HepG2 (cell line): ENCODE measurements around the gene CCDC9B.

Source experiments
- ATF1 ChIP-seq: IDR thresholded peaks from 2 replicates; pipeline ENCODE4 v1.6.1; 2016; ENCODE audit warnings: mild to moderate bottlenecking, control low read depth
- CTCF ChIP-seq: sonication (generic); formaldehyde crosslinking; IDR thresholded peaks from 2 replicates; pipeline ENCODE4 v1.5.0; 2020; ENCODE audit warnings: mild to moderate bottlenecking, missing genetic modification reagents, moderate library complexity
- DPF2 ChIP-seq: sonication (generic); formaldehyde crosslinking; IDR thresholded peaks from 2 replicates; pipeline ENCODE4 v1.4.0; 2020; ENCODE audit warnings: mild to moderate bottlenecking, low read depth, missing genetic modification reagents, borderline replicate concordance
- EZH2 ChIP-seq: conservative IDR thresholded peaks from 2 replicates; pipeline ENCODE4 v1.6.1; 2012; ENCODE audit warnings: mild to moderate bottlenecking, low read depth, low read length, moderate library complexity
- JUND ChIP-seq: sonication (generic); formaldehyde crosslinking; IDR thresholded peaks from 2 replicates; pipeline ENCODE4 v1.8.0; 2022; ENCODE audit warnings: mild to moderate bottlenecking, missing genetic modification reagents
- MAZ ChIP-seq, 2 experiments: sonication (generic) in 1 of 2; formaldehyde crosslinking in 1 of 2; IDR thresholded peaks; 2 replicates each; pipeline versions ENCODE4 v1.5.0 to v1.6.1; 2012 to 2020; ENCODE audit warnings: low read depth in 2 of 2, mild to moderate bottlenecking in 2 of 2, borderline replicate concordance in 1 of 2, improper control_type of control experiment in 1 of 2, low read length in 1 of 2, missing genetic modification reagents in 1 of 2, moderate library complexity in 1 of 2
- POLR2A ChIP-seq, 2 experiments: IDR thresholded peaks; 2 replicates each; pipeline ENCODE4 v1.6.1; 2011; ENCODE audit warnings: low read depth in 2 of 2, low read length in 2 of 2, mild to moderate bottlenecking in 1 of 2, moderate library complexity in 1 of 2; ENCODE audit not compliant: insufficient read depth in 1 of 2
- RFX5 ChIP-seq: IDR thresholded peaks from 2 replicates; pipeline ENCODE4 v1.6.1; 2011; ENCODE audit warnings: low read depth, low read length, improper control_type of control experiment
- SAFB2 ChIP-seq: sonication (generic); formaldehyde crosslinking; IDR thresholded peaks from 2 replicates; pipeline ENCODE4 v1.5.1; 2020; ENCODE audit warnings: missing genetic modification reagents, low read depth, mild to moderate bottlenecking, borderline replicate concordance
- SYNCRIP ChIP-seq: fragments of 200-400 bp; formaldehyde crosslinking; IDR thresholded peaks from 2 replicates; pipeline ENCODE4 v1.6.1; 2018; ENCODE audit warnings: mild to moderate bottlenecking, low read depth, low read length; ENCODE audit not compliant: insufficient read depth
- TAF1 ChIP-seq: sonication (generic); formaldehyde crosslinking; IDR thresholded peaks from 2 replicates; pipeline ENCODE4 v1.4.0; 2020; ENCODE audit warnings: missing genetic modification reagents
- TF ChIP-seq, protein P1 (sequence below): sonication (generic); formaldehyde crosslinking; IDR thresholded peaks from 2 replicates; pipeline ENCODE4 v1.5.1; 2020; ENCODE audit warnings: mild to moderate bottlenecking, missing genetic modification reagents
- TF ChIP-seq, protein P2 (sequence below): sonication (generic); formaldehyde crosslinking; IDR thresholded peaks from 2 replicates; pipeline ENCODE4 v1.5.1; 2020; ENCODE audit warnings: missing genetic modification reagents, mild to moderate bottlenecking, borderline replicate concordance

DNA sequence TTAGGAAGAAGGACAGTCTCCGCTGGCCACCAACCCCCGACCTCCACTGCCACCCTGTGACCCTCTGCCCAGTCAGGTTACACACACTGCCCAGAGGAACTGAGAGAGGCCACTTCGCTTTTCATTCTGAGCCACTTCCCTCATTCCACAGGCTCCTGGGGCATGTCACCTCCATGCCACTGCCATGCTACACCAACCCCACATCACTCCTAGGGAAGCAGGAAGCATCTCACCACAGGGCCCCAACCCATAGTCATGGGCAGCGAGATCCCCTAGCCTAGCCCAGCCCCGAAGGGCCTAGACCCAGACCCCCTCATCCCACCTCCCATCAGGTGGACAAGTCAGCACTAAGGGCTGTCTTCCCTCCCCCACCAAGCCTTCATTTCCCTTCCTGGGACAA, 34.4 kb downstream of the CCDC9B start:
- TF ChIP-seq EZH2, result no peak
- TF ChIP-seq, protein P1, sequence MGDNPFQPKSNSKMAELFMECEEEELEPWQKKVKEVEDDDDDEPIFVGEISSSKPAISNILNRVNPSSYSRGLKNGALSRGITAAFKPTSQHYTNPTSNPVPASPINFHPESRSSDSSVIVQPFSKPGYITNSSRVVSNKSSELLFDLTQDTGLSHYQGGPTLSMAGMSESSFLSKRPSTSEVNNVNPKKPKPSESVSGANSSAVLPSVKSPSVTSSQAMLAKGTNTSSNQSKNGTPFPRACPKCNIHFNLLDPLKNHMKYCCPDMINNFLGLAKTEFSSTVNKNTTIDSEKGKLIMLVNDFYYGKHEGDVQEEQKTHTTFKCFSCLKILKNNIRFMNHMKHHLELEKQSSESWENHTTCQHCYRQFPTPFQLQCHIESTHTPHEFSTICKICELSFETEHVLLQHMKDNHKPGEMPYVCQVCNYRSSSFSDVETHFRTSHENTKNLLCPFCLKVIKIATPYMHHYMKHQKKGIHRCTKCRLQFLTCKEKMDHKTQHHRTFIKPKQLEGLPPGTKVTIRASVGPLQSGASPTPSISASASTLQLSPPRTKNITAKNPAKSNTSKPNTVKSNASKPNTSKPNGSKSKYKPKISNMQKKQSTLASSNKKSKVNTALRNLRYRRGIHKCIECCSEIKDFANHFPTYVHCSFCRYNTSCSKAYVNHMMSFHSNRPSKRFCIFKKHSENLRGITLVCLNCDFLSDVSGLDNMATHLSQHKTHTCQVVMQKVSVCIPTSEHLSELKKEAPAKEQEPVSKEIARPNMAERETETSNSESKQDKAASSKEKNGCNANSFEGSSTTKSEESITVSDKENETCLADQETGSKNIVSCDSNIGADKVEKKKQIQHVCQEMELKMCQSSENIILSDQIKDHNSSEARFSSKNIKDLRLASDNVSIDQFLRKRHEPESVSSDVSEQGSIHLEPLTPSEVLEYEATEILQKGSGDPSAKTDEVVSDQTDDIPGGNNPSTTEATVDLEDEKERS, result no peak
- TF ChIP-seq ATF1, result no peak
- TF ChIP-seq POLR2A (IDR thresholded peaks at IDR 0.05; ENCODE audit: insufficient read depth in 1 of 2, low read depth in 2 of 2, low read length in 2 of 2), result no peak
- TF ChIP-seq CTCF, result no peak
- TF ChIP-seq SAFB2 (CRISPR knock-in tag), result no peak
- TF ChIP-seq SYNCRIP, result no peak
- no peak for TF ChIP-seq TAF1 (CRISPR knock-in tag)
- TF ChIP-seq RFX5, result no peak
- TF ChIP-seq, protein P2, sequence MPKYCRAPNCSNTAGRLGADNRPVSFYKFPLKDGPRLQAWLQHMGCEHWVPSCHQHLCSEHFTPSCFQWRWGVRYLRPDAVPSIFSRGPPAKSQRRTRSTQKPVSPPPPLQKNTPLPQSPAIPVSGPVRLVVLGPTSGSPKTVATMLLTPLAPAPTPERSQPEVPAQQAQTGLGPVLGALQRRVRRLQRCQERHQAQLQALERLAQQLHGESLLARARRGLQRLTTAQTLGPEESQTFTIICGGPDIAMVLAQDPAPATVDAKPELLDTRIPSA (CRISPR knock-in tag), result no peak
- TF ChIP-seq JUND, result no peak
- no peak for TF ChIP-seq DPF2
- TF ChIP-seq MAZ (IDR thresholded peaks at IDR 0.05; ENCODE audit: borderline replicate concordance, low read depth, low read length), result no peak
- TF ChIP-seq MAZ (CRISPR knock-in tag; IDR thresholded peaks at IDR 0.05; ENCODE audit: low read depth), result no peak
